Stimulated activated CD4-positive, alpha-beta T cell treated with anti-CD3 and anti-CD28 coated beads, Interleukin-4, amount 100 ng/mL, for 48 hours (primary cell): Measurements from ENCODE around the gene CAB39.
A peak's percentile ranks its signal among the peaks of the same experiment; 100 is the strongest.

ENCODE experiments used
- DNase-seq, 2 donors: peaks; one replicate each; pipeline ENCODE4 v3.0.0-alpha.2; 2020; ENCODE audit warnings: low read depth in 2 of 2

Gene CAB39

GRCh38 chr2:230819433-230819832 is 106.8 kb downstream of the CAB39 start:
- DNase-seq = no peak

DNA sequence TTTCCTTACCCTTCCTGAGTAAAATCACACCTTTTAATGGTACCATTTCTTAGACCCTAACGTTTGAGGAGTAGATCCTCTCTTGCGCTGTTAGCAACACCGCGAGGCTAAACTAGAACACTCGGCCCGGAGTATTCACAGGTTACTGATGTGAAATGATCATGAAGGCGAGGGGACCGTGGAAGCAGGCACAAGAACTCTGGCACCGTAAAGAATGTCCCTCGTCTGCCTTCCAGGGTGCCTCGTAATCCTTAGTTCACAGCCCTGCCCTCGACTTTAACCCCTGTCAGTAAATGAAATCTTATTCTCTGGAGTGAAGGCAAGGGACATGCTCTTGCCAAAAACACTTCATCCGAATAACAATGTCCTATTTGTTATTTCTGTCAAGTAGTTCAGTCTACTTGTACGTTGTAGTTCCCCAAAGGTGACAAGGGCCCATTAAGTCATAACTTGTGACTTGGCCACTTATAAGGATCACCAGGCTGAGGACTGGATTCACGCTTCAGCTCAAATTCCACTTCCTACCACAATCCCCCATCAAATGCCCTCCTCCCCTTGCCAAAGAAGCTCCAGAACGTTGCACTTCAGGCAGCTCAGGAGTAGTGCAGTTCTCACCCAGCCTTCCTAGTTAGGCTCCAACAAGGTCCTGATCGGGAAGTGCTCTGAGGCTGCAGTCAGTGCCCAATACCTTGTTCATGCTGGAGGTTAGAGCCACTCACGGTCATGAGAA is 108.8 kb downstream of the CAB39 start:
- DNase-seq = no peak

DNA sequence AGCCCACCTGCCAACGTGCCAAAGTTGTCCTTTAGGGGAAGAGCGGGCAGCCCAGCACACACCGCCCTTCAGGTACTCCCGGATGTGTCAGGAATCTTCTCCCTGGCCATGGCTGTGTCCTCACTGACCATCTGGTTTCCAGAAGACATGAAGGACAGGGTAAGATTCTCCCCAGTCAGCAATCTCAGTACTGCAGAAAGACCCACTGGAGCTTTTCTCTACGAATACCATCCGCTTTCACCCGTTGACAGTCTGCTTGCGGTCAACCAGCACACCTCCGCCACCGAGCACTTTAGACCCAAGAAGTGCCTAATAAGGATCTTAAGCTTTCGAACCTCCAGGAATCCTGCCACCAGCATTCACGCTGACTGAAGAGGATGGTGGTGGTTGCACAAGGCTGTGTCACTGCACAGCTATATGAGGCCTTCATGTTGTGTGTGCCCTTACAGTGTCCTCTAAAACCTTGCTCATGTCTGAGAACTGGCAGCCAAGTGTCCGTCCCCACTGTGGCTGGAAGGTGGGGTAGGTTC is 109.4 kb downstream of the CAB39 start:
- DNase-seq = no peak

DNA sequence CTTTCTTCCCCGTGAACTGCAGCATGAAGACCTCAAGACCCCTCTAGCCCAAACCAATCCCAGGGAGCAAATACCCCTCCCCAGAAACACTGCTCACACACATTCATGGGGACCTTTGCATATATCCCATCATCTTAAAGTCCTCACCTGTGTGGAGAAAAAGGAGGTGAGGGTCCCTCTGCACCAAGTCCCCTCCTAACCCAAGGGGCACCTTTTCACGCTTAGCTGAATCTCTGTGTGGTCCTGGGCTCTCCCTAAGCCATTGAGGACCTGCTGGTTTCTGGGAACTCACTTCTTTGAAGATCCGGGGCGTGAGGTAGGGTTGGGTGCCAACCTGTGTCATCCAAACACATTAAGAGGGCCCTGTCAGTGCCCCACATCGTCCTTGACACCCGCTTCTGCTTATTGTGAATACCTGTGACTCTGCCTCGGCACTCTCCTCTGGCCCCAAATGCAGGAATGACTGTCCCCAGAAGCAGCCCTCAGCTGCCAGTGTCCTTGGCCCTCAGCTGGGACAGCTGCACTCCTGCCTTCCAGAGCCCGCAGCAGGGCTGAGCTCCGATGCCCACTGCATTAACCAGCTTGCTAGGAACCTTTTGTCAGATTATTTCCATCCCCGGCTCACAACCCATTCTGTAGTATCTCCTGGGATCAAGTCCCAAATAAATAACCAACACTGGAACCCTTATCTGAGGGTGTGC is 110.8 kb downstream of the CAB39 start:
- DNase-seq = no peak

- peak in 1 of 2 donors; percentile 27 for DNase-seq
Observed at GRCh38 chr2:230824406-230824978, 111.8 kb downstream of the CAB39 start.

DNA sequence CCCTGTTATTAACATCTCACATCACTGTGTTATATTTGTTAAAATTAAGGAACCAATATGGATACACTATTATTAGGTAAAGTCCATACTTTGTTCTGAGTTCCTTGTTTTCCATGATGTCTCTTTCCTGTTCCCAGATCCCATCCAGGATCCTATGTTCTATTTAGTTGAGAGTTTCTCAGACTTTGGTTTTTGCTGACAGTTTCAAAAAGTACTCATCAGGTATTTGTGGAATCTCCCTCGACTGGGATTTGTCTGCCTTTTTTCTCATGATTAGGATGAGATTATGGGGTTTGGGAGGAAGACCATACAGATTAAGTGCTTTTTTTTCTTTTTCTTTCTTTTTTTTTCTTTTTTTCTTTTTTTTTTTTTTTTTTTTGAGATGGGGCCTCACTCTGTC is 112.7 kb downstream of the CAB39 start:
- no peak for DNase-seq

DNA sequence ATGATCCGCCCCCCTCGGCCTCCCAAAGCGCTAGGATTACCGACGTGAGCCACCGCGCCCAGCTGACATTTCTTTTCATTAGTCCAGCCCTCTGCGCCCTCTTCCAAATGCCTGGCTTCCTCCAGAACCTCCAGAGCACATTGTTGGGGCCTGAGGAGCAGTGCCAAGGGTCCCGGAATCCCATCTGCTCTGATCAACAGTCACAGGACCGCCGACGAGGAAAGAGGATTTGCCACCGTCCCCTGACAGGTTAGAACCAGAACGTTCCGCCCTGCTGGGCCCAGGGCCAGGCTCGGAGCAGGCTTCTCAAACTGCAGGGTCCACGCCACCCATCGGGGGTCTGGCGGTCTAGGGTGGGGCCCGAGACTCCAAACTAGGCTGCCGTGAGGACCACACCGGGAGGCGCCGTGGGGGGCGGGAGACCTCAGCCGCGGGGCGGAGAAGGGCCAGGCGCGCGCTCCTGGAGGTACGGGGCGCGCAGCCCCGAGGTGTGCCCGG is 115.2 kb downstream of the CAB39 start:
- no peak for DNase-seq

- peak in 1 of 2 donors; percentile 11 for DNase-seq
Observed at GRCh38 chr2:230828272-230828961, 115.8 kb downstream of the CAB39 start.

DNA sequence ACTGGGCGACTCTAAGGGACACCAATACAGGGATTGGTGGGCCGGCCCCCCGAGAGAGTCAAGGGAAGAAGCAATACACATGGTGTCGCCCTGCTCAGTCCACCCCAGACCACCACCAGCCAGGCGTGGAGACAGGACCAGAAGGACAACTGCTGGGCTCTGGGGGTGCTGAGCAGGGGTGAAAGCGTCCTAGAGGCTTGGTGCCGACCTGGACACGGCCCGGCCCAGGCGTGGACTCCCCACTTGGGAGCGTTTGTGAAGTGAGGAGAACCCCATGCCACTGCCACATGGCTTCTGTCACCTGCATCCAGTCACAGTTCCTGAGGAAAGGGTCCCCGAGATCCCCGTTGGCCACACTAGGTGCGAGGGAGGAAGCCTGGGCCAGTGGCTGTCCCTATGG is 116.7 kb downstream of the CAB39 start:
- no peak for DNase-seq

- DNase-seq = no peak
Observed at GRCh38 chr2:230829959-230830358, 117.3 kb downstream of the CAB39 start.

- no peak for DNase-seq
Observed at GRCh38 chr2:230830428-230830827, 117.8 kb downstream of the CAB39 start.

- DNase-seq = no peak
Observed at GRCh38 chr2:230840301-230840700, 127.7 kb downstream of the CAB39 start.

DNA sequence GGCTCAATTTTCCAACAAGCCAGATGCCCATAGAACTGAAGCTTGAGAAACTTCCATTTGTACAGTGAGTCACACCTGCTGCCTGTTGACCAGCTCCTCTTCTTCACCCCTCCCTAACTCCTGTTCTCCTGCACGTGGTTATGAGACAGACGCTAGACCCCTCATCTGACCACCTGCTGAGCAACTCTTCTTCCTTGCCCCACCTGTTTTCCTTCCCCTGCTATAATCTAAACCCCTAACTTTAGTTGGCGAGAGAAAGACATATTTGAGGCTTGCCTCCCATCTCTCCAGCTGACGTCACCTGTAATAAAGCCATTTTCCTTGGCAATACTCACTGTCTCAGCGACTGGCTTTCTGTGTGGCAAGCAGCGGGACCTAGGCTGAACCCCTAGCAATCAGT is 129.8 kb downstream of the CAB39 start:
- no peak for DNase-seq

- DNase-seq = no peak
Observed at GRCh38 chr2:230843132-230843531, 130.5 kb downstream of the CAB39 start.

- no peak for DNase-seq
Observed at GRCh38 chr2:230846360-230846759, 133.7 kb downstream of the CAB39 start.

- DNase-seq = peak; percentile 93 to 98
Observed at GRCh38 chr2:230847883-230848388, 135.3 kb downstream of the CAB39 start.

GRCh38 chr2:230849633-230850357 is 137.2 kb downstream of the CAB39 start:
- peak; percentile 63 to 80 for DNase-seq

DNA sequence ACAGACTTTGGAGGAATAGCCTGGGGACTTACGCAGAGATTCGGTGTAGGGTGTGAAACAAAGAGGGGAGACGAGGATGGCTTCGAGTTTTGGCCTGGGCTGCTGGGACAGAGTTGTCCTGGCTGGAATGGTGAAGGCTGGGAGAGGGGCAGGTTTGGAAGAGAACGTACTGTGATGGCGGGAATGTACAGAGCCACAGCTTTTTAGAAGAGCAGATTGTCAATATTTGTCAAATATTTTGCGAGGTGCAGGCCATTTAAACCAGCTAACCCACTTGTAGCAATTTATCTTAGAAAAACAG is 137.7 kb downstream of the CAB39 start:
- no peak for DNase-seq

- no peak for DNase-seq
Observed at GRCh38 chr2:230852113-230852512, 139.5 kb downstream of the CAB39 start.

DNA sequence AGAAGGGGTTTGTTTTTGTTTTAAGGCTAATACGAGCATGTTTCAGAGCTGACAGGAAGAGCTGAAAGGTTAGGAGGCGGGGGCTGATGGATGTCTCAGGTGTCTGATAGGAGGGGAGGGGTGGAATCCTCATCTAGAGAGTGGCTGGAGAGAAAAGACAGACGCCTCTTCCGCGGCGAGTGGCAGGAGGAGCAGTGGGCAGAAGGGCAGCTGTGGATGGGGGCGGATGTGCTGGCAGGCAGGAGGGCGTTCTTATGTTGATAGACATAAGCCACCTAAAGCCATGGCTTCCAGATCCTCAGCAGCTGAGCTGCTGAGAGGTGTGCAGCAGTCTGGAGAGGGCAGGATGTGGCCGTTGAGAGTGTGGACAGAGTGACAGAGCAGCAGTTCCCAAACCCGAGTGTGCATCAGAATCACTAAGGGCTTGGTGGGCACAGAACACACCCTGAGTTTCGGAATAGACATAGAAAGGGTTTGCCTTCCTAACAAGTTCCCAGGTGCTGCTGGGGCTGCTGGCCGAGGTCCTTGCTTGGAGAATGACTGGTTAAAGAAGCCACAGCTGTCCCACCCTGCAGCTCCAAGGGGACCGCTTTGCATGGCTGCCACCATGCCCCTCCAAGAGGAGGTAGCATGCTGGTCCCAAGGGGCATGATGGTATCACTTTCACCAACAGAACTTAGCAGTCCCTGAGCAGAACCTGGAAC is 149.1 kb downstream of the CAB39 start:
- no peak for DNase-seq

GRCh38 chr2:230862292-230862691 is 149.7 kb downstream of the CAB39 start:
- DNase-seq = no peak
